HG03280 (cell line): Measurements from ENCODE around the gene IRF2BPL.

Experiments used
- ATAC-seq: cut with Tn5 transposase; IDR thresholded peaks from one replicate; pipeline ENCODE4 v1.9.1; 2021; ENCODE audit warnings: mild to moderate bottlenecking, moderate library complexity; ENCODE audit not compliant: unreplicated experiment

The IRF2BPL gene

GRCh38 chr14:77055306-77055705, 26.8 kb upstream of the IRF2BPL start:
- no peak for ATAC-seq

- ATAC-seq, result peak; percentile 54
These were observed 24.7 kb upstream of the IRF2BPL start for GRCh38 chr14:77053046-77053841.

GRCh38 chr14:77052281-77053044, 24.0 kb upstream of the IRF2BPL start:
- ATAC-seq, result no peak

- no peak for ATAC-seq
These were observed 22.6 kb upstream of the IRF2BPL start for GRCh38 chr14:77051116-77051515.

- no peak for ATAC-seq
These were observed 18.2 kb upstream of the IRF2BPL start for GRCh38 chr14:77046721-77047120.

- no peak for ATAC-seq
These were observed 17.0 kb upstream of the IRF2BPL start for GRCh38 chr14:77045238-77046162.

GRCh38 chr14:77044783-77045237, 16.3 kb upstream of the IRF2BPL start:
- no peak for ATAC-seq

- no peak for ATAC-seq
These were observed 15.5 kb upstream of the IRF2BPL start for GRCh38 chr14:77043984-77044485.

- ATAC-seq, result no peak
These were observed 14.9 kb upstream of the IRF2BPL start for GRCh38 chr14:77043177-77043983.

GRCh38 chr14:77041881-77042545, 13.5 kb upstream of the IRF2BPL start:
- ATAC-seq, result no peak

GRCh38 chr14:77040741-77041653, 12.5 kb upstream of the IRF2BPL start:
- no peak for ATAC-seq

- ATAC-seq, result peak; percentile 61
These were observed 11.7 kb upstream of the IRF2BPL start for GRCh38 chr14:77040059-77040740.

GRCh38 chr14:77039285-77040058, 11.0 kb upstream of the IRF2BPL start:
- peak; percentile 2 for ATAC-seq

GRCh38 chr14:77037938-77038568, 9.5 kb upstream of the IRF2BPL start:
- no peak for ATAC-seq

- ATAC-seq, result no peak
These were observed 8.9 kb upstream of the IRF2BPL start for GRCh38 chr14:77037215-77037937.
